ENCODE data around the gene FAM193A.

DNA sequence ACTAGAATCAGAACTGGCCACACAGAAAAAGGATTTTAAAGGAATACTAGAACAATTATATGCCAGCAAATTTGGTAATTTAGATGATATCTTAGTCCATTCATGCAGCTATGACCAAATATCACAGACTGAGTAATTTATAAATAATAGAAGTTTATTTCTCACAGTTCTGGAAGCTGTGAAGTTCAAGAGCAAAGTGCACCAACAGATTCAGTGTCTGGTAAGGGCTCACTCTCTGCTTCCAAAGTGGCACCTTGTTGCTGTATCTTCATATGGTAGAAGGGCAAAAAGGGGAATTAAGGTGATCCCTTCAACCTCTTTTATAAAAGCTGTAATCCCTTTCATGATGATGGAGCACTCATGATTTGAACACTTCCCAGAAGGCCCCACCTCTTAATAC lies 199.4 kb downstream of the FAM193A start:
- TF ChIP-seq EP300 (IDR thresholded peaks at IDR 0.05; ENCODE audit: borderline replicate concordance) (no peak), MAX (IDR thresholded peaks at IDR 0.05) (no peak), USF1 (IDR thresholded peaks at IDR 0.05) (no peak), TAF1 (IDR thresholded peaks at IDR 0.05; ENCODE audit: low read depth) (no peak), ZBTB7A (IDR thresholded peaks at IDR 0.05; ENCODE audit: low read depth) (no peak), YY1 (IDR thresholded peaks at IDR 0.05; ENCODE audit: low read depth) (no peak), CREB1 (IDR thresholded peaks at IDR 0.05; ENCODE audit: low read depth) (no peak), RAD21 (IDR thresholded peaks at IDR 0.05; ENCODE audit: low read depth) (no peak), EGR1 (IDR thresholded peaks at IDR 0.05) (no peak), FOXM1 (IDR thresholded peaks at IDR 0.05; ENCODE audit: borderline replicate concordance, low read depth) (no peak), CEBPB (IDR thresholded peaks at IDR 0.05) (no peak), TEAD4 (IDR thresholded peaks at IDR 0.05) (no peak), TCF12 (IDR thresholded peaks at IDR 0.05; ENCODE audit: low read depth) (no peak)
- TF ChIP-seq, protein P1, sequence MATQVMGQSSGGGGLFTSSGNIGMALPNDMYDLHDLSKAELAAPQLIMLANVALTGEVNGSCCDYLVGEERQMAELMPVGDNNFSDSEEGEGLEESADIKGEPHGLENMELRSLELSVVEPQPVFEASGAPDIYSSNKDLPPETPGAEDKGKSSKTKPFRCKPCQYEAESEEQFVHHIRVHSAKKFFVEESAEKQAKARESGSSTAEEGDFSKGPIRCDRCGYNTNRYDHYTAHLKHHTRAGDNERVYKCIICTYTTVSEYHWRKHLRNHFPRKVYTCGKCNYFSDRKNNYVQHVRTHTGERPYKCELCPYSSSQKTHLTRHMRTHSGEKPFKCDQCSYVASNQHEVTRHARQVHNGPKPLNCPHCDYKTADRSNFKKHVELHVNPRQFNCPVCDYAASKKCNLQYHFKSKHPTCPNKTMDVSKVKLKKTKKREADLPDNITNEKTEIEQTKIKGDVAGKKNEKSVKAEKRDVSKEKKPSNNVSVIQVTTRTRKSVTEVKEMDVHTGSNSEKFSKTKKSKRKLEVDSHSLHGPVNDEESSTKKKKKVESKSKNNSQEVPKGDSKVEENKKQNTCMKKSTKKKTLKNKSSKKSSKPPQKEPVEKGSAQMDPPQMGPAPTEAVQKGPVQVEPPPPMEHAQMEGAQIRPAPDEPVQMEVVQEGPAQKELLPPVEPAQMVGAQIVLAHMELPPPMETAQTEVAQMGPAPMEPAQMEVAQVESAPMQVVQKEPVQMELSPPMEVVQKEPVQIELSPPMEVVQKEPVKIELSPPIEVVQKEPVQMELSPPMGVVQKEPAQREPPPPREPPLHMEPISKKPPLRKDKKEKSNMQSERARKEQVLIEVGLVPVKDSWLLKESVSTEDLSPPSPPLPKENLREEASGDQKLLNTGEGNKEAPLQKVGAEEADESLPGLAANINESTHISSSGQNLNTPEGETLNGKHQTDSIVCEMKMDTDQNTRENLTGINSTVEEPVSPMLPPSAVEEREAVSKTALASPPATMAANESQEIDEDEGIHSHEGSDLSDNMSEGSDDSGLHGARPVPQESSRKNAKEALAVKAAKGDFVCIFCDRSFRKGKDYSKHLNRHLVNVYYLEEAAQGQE (IDR thresholded peaks at IDR 0.05; ENCODE audit: low read depth) = no peak

Measured in Ishikawa (cell line).